Osteocyte (in vitro differentiated cells): Measurements from ENCODE around the gene PCLO. TPM values are rescaled to one million over a fixed set of nuclear protein-coding genes. Genes with fewer than 3 reads are reported as not detected.

Source experiments
- DNase-seq: peaks from one replicate; pipeline ENCODE4 v3.0.0; 2021; ENCODE audit warnings: mixed read lengths; ENCODE audit not compliant: unreplicated experiment; ENCODE audit errors: extremely low spot score
- H3K27ac Mint-ChIP-seq: one replicate; pipeline ENCODE4 v1.8.0; 2021; ENCODE audit warnings: mild to moderate bottlenecking, mixed read lengths; ENCODE audit not compliant: unreplicated experiment
- H3K27me3 Mint-ChIP-seq: one replicate; pipeline ENCODE4 v1.8.0; 2021; ENCODE audit warnings: mixed read lengths; ENCODE audit not compliant: unreplicated experiment
- H3K36me3 Mint-ChIP-seq: one replicate; pipeline ENCODE4 v1.8.0; 2021; ENCODE audit warnings: mixed read lengths; ENCODE audit not compliant: unreplicated experiment
- H3K4me1 Mint-ChIP-seq: one replicate; pipeline ENCODE4 v1.8.0; 2021; ENCODE audit warnings: mixed read lengths; ENCODE audit not compliant: unreplicated experiment
- H3K4me3 Mint-ChIP-seq: one replicate; pipeline ENCODE4 v1.8.0; 2021; ENCODE audit warnings: mild to moderate bottlenecking, moderate library complexity, mixed read lengths; ENCODE audit not compliant: unreplicated experiment
- H3K9me3 Mint-ChIP-seq: one replicate; pipeline ENCODE4 v1.8.0; 2021; ENCODE audit warnings: mixed read lengths; ENCODE audit not compliant: unreplicated experiment
- CTCF ChIP-seq: fragments of 200-600 bp; sonication (generic); IDR thresholded peaks from 2 replicates; pipeline ENCODE4 v1.5.0; 2021; ENCODE audit warnings: antibody characterized with exemption, mild to moderate bottlenecking, moderate library complexity
- total RNA-seq: library from RNA; stranded (reverse); gene quantifications from 2 replicates; pipeline ENCODE4 v1.2.1, GENCODE V29; 2021

PCLO gene
- total RNA-seq, 1 donor from 2014 or later, result 1.4 TPM

- DNase-seq, result no peak
- H3K27me3 Mint-ChIP-seq, result no peaks in the 10 kb centered on the region
- H3K27ac Mint-ChIP-seq, result no peak overlapping the region
These were observed 324.4 kb downstream of the PCLO start for GRCh38 chr7:82838314-82838713.

GRCh38 chr7:82823073-82823472 lies 339.6 kb downstream of the PCLO start:
- TF ChIP-seq CTCF, result no peak
- no peak for DNase-seq
- Mint-ChIP-seq H3K9me3 (no peaks in the 10 kb centered on the region), H3K4me1 (no peaks in the 10 kb centered on the region), H3K36me3 (no peaks in the 10 kb centered on the region), H3K27ac (no peak overlapping the region), H3K4me3 (no peak overlapping the region), H3K27me3 (no peaks in the 10 kb centered on the region)

More at GRCh38 chr7:82838314-82838713, 324.4 kb downstream of the PCLO start:
- Mint-ChIP-seq H3K9me3 (peaks cover 16% of the 10 kb centered on the region), H3K36me3 (no peaks in the 10 kb centered on the region), H3K4me1 (peaks cover 15% of the 10 kb centered on the region), H3K4me3 (no peak overlapping the region)
- no peak for TF ChIP-seq CTCF

GRCh38 chr7:82821037-82821436 lies 341.6 kb downstream of the PCLO start:
- Mint-ChIP-seq H3K27me3 (no peaks in the 10 kb centered on the region), H3K36me3 (no peaks in the 10 kb centered on the region), H3K4me3 (no peak overlapping the region), H3K27ac (no peak overlapping the region), H3K9me3 (no peaks in the 10 kb centered on the region), H3K4me1 (no peaks in the 10 kb centered on the region)
- TF ChIP-seq CTCF, result no peak
- no peak for DNase-seq

- Mint-ChIP-seq H3K27me3 (no peaks in the 10 kb centered on the region), H3K4me3 (no peak overlapping the region), H3K36me3 (no peaks in the 10 kb centered on the region), H3K4me1 (no peaks in the 10 kb centered on the region), H3K27ac (no peak overlapping the region), H3K9me3 (no peaks in the 10 kb centered on the region)
- DNase-seq, result no peak
- no peak for TF ChIP-seq CTCF
These were observed 344.5 kb downstream of the PCLO start for GRCh38 chr7:82818171-82818570.

GRCh38 chr7:82816272-82816671 lies 346.4 kb downstream of the PCLO start:
- DNase-seq, result no peak
- H3K36me3 Mint-ChIP-seq, result no peaks in the 10 kb centered on the region
- no peak overlapping the region for H3K4me3 Mint-ChIP-seq
- H3K4me1 Mint-ChIP-seq, result no peaks in the 10 kb centered on the region
- no peak for TF ChIP-seq CTCF
- no peaks in the 10 kb centered on the region for H3K9me3 Mint-ChIP-seq
- no peaks in the 10 kb centered on the region for H3K27me3 Mint-ChIP-seq
- no peak overlapping the region for H3K27ac Mint-ChIP-seq
